Tibial nerve (tissue), 4 donors: ENCODE data around the gene MAST1.

Experiments used
- EP300 ChIP-seq, 2 donors: sonication (generic); formaldehyde crosslinking; IDR thresholded peaks; one replicate each; pipeline ENCODE4 v1.6.1; 2017; ENCODE audit warnings: antibody characterized with exemption in 2 of 2, mild to moderate bottlenecking in 1 of 2
- TF ChIP-seq, protein P1 (sequence below), 5 experiments: fragments of 200-600 bp in 3 of 5; fragments of 450-650 bp in 2 of 5; sonication (generic) in 3 of 5; IDR thresholded peaks; one replicate each; pipeline ENCODE4 v1.5.1; 2016 to 2019; ENCODE audit warnings: antibody characterized with exemption in 5 of 5, mild to moderate bottlenecking in 3 of 5, moderate library complexity in 2 of 5

GRCh38 chr19:12843999-12844732, 5.9 kb downstream of the MAST1 start:
- TF ChIP-seq, protein P1, sequence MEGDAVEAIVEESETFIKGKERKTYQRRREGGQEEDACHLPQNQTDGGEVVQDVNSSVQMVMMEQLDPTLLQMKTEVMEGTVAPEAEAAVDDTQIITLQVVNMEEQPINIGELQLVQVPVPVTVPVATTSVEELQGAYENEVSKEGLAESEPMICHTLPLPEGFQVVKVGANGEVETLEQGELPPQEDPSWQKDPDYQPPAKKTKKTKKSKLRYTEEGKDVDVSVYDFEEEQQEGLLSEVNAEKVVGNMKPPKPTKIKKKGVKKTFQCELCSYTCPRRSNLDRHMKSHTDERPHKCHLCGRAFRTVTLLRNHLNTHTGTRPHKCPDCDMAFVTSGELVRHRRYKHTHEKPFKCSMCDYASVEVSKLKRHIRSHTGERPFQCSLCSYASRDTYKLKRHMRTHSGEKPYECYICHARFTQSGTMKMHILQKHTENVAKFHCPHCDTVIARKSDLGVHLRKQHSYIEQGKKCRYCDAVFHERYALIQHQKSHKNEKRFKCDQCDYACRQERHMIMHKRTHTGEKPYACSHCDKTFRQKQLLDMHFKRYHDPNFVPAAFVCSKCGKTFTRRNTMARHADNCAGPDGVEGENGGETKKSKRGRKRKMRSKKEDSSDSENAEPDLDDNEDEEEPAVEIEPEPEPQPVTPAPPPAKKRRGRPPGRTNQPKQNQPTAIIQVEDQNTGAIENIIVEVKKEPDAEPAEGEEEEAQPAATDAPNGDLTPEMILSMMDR (IDR thresholded peaks at IDR 0.05): no peak
- no peak for TF ChIP-seq EP300 (IDR thresholded peaks at IDR 0.05)
